ENCODE results near the gene LTBP1. TPM values are rescaled to one million over a fixed set of nuclear protein-coding genes. Genes with fewer than 3 reads are reported as not detected.
A peak's percentile ranks its signal among the peaks of the same experiment; 100 is the strongest.

Gene LTBP1
- polyA plus RNA-seq, 1 donor (not counting 4 experiments of a cell fraction or from before 2014, with no cell fraction given): 9.2 TPM

GRCh38 chr2:33068261-33068660 is 121.5 kb downstream of the LTBP1 start:
- Histone ChIP-seq H3K79me2 (ENCODE audit: control insufficient read depth, insufficient read depth, low read length) (no peaks in the 10 kb centered on the region), H3K9me1 (ENCODE audit: control insufficient read depth, extremely low read depth, insufficient read depth, low read length) (no peaks in the 10 kb centered on the region), H3K9me3 (ENCODE audit: control insufficient read depth, low read depth, low read length) (peaks cover 9% of the 10 kb centered on the region), H3K4me3 (ENCODE audit: control insufficient read depth in 2 of 3, extremely low read depth in 1 of 3, insufficient read depth in 2 of 3, low read depth in 1 of 3, low read length in 3 of 3) (no peak overlapping the region), H2AFZ (ENCODE audit: control insufficient read depth, low read length) (no peak overlapping the region), H3K36me3 (ENCODE audit: control insufficient read depth in 2 of 2, extremely low read depth in 1 of 2, insufficient read depth in 2 of 2, low read length in 2 of 2) (no peaks in the 10 kb centered on the region), H3K4me2 (ENCODE audit: control insufficient read depth, extremely low read depth, insufficient read depth, low read depth, low read length) (peak overlapping the region; percentile 37), H3K27me3 (ENCODE audit: control insufficient read depth, extremely low read depth, insufficient read depth, low read length) (no peaks in the 10 kb centered on the region), H3K27ac (ENCODE audit: control insufficient read depth, insufficient read depth, low read length) (peak overlapping the region; percentile 98), H4K20me1 (ENCODE audit: control insufficient read depth, extremely low read depth, insufficient read depth, low read length) (no peaks in the 10 kb centered on the region), H3K9ac (ENCODE audit: control insufficient read depth, extremely low read depth, insufficient read depth, low read length) (no peak overlapping the region), H3K4me1 (ENCODE audit: control insufficient read depth, extremely low read depth, insufficient read depth, low read length) (peaks cover 47% of the 10 kb centered on the region)
- no peak for TF ChIP-seq EZH2 (IDR thresholded peaks at IDR 0.05; ENCODE audit: low read length)
- TF ChIP-seq CTCF (optimal IDR thresholded peaks at IDR 0.05 in 1 of 3, IDR thresholded peaks at IDR 0.05 in 1 of 3, conservative IDR thresholded peaks at IDR 0.05 in 1 of 3; ENCODE audit: extremely low read depth in 1 of 3, insufficient read depth in 2 of 3, low read length in 3 of 3): no peak
- peak; percentile 46 for FAIRE-seq
- dilution Hi-C loops (cut with MboI; ENCODE audit: extremely low pct_ligation_motif_present, low sequenced_read_pairs): no loop called here
- peak; percentile 44 for DNase-seq (ENCODE audit: low read depth, low spot score)

- Histone ChIP-seq H3K36me3 (ENCODE audit: control insufficient read depth in 2 of 2, extremely low read depth in 1 of 2, insufficient read depth in 2 of 2, low read length in 2 of 2) (no peaks in the 10 kb centered on the region), H3K4me1 (ENCODE audit: control insufficient read depth, extremely low read depth, insufficient read depth, low read length) (peaks cover 49% of the 10 kb centered on the region), H3K27me3 (ENCODE audit: control insufficient read depth, extremely low read depth, insufficient read depth, low read length) (no peaks in the 10 kb centered on the region), H3K9ac (ENCODE audit: control insufficient read depth, extremely low read depth, insufficient read depth, low read length) (peak overlapping the region; percentile 80), H3K9me3 (ENCODE audit: control insufficient read depth, low read depth, low read length) (peaks cover 9% of the 10 kb centered on the region), H3K4me2 (ENCODE audit: control insufficient read depth, extremely low read depth, insufficient read depth, low read depth, low read length) (peak overlapping the region; percentile 88), H4K20me1 (ENCODE audit: control insufficient read depth, extremely low read depth, insufficient read depth, low read length) (no peaks in the 10 kb centered on the region), H3K79me2 (ENCODE audit: control insufficient read depth, insufficient read depth, low read length) (no peaks in the 10 kb centered on the region), H3K4me3 (ENCODE audit: control insufficient read depth in 2 of 3, extremely low read depth in 1 of 3, insufficient read depth in 2 of 3, low read depth in 1 of 3, low read length in 3 of 3) (peak overlapping the region in 2 of 3 experiments; percentile 54 to 57), H3K9me1 (ENCODE audit: control insufficient read depth, extremely low read depth, insufficient read depth, low read length) (no peaks in the 10 kb centered on the region), H3K27ac (ENCODE audit: control insufficient read depth, insufficient read depth, low read length) (peak overlapping the region; percentile 98), H2AFZ (ENCODE audit: control insufficient read depth, low read length) (peak overlapping the region; percentile 38)
- dilution Hi-C loops (cut with MboI; ENCODE audit: extremely low pct_ligation_motif_present, low sequenced_read_pairs): no loop called here
- DNase-seq (ENCODE audit: low read depth, low spot score) (peak; percentile 96), FAIRE-seq (peak; percentile 98)
- TF ChIP-seq EZH2 (IDR thresholded peaks at IDR 0.05; ENCODE audit: low read length) (no peak), CTCF (optimal IDR thresholded peaks at IDR 0.05 in 1 of 3, IDR thresholded peaks at IDR 0.05 in 1 of 3, conservative IDR thresholded peaks at IDR 0.05 in 1 of 3; ENCODE audit: extremely low read depth in 1 of 3, insufficient read depth in 2 of 3, low read length in 3 of 3) (no peak)
Measured at GRCh38 chr2:33069894-33070651, 123.3 kb downstream of the LTBP1 start.

All from keratinocyte (primary cell).